RWPE2 (cell line): ENCODE measurements around the gene NUF2.

ENCODE experiments used
- ATAC-seq: fragments of 200-7000 bp; cut with Tn5 transposase; 3 replicates; pipeline ENCODE4 v1.9.1; 2021; ENCODE audit warnings: low read depth
- DNase-seq: peaks from one replicate; pipeline ENCODE4 v3.0.0-alpha.2; 2020; ENCODE audit warnings: low spot score
- H3K27ac ChIP-seq: fragments of 450-650 bp; 2 replicates; pipeline ENCODE4 v1.5.1; 2017; ENCODE audit warnings: mild to moderate bottlenecking; ENCODE audit not compliant: poor library complexity, severe bottlenecking
- H3K27me3 ChIP-seq: fragments of 250-450 bp; sonication (Bioruptor Pico); 2 replicates; pipeline ENCODE4 v1.5.1; 2021; ENCODE audit warnings: mild to moderate bottlenecking, moderate library complexity; ENCODE audit not compliant: insufficient read depth, poor library complexity, severe bottlenecking
- H3K36me3 ChIP-seq: fragments of 250-450 bp; sonication (Bioruptor Pico); 2 replicates; pipeline ENCODE4 v1.5.1; 2020; ENCODE audit warnings: low read depth, mild to moderate bottlenecking, moderate library complexity
- H3K4me1 ChIP-seq: fragments of 250-450 bp; sonication (Bioruptor Pico); 2 replicates; pipeline ENCODE4 v1.5.1; 2021; ENCODE audit warnings: mild to moderate bottlenecking, moderate library complexity; ENCODE audit not compliant: insufficient read depth, poor library complexity, severe bottlenecking
- H3K4me3 ChIP-seq: fragments of 250-450 bp; sonication (Bioruptor Pico); 2 replicates; pipeline ENCODE4 v1.5.1; 2021; ENCODE audit warnings: mild to moderate bottlenecking, moderate library complexity; ENCODE audit not compliant: severe bottlenecking
- H3K9me3 ChIP-seq: fragments of 250-450 bp; sonication (Bioruptor Pico); 2 replicates; pipeline ENCODE4 v1.5.1; 2021; ENCODE audit warnings: mild to moderate bottlenecking, moderate library complexity; ENCODE audit not compliant: severe bottlenecking
- TF ChIP-seq, protein P1 (sequence below): fragments of 450-650 bp; IDR thresholded peaks from one replicate; pipeline ENCODE4 v1.5.1; 2017; ENCODE audit warnings: mild to moderate bottlenecking, moderate library complexity; ENCODE audit not compliant: poor library complexity, severe bottlenecking

Gene NUF2

DNA sequence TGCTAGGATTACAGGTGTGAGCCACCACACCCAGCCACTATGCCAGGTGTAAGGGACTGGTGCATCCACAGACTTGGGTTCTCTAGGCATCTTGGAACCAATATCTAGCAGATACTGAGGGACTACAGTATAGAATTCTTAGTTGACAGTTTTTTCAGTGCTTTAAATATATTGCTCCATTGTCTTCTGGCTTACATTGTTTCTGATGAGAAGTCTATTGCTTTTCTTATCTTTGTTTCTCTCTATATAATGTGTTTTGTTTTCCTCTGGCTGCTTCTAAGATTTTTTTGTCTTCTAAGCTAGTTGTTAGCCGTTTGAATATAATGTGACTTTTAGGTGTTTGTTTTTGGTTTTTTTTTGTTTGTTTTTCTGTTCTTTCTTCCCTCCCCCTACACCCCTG lies 13.5 kb downstream of the NUF2 start:
- no peak for DNase-seq
- TF ChIP-seq, protein P1, sequence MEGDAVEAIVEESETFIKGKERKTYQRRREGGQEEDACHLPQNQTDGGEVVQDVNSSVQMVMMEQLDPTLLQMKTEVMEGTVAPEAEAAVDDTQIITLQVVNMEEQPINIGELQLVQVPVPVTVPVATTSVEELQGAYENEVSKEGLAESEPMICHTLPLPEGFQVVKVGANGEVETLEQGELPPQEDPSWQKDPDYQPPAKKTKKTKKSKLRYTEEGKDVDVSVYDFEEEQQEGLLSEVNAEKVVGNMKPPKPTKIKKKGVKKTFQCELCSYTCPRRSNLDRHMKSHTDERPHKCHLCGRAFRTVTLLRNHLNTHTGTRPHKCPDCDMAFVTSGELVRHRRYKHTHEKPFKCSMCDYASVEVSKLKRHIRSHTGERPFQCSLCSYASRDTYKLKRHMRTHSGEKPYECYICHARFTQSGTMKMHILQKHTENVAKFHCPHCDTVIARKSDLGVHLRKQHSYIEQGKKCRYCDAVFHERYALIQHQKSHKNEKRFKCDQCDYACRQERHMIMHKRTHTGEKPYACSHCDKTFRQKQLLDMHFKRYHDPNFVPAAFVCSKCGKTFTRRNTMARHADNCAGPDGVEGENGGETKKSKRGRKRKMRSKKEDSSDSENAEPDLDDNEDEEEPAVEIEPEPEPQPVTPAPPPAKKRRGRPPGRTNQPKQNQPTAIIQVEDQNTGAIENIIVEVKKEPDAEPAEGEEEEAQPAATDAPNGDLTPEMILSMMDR: no peak

DNA sequence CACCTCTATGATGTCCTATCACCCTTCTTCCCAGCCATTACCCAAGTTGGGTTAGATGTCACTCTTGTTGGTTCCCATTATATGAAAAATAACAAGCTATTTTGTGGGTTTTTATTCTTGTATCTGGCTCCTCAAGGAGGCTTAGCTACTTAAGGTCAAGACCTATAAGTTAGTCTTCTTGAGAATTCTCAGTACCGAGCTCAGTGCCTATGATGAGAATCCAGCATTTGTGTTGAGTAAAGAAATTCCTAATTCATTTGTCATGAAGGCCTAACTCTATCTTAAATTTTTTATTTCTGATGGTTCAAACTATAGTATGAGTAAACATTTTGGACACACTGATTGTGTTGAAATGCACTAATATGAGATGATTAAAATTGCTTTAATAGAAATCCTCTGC lies 15.9 kb downstream of the NUF2 start:
- DNase-seq: no peak
- no peaks in the 10 kb centered on the region for H3K9me3 ChIP-seq
- no peaks in the 10 kb centered on the region for H3K4me1 ChIP-seq
- no peak overlapping the region for H3K27ac ChIP-seq
- H3K36me3 ChIP-seq: peaks cover 88% of the 10 kb centered on the region
- no peaks in the 10 kb centered on the region for H3K27me3 ChIP-seq
- no peak for ATAC-seq
- TF ChIP-seq, protein P1: no peak
- H3K4me3 ChIP-seq: no peak overlapping the region

More for the DNA sequence above, 13.5 kb downstream of the NUF2 start:
- H3K36me3 ChIP-seq: peaks cover 77% of the 10 kb centered on the region
- H3K27ac ChIP-seq: no peak overlapping the region
- H3K9me3 ChIP-seq: no peaks in the 10 kb centered on the region
- no peak for ATAC-seq
- no peaks in the 10 kb centered on the region for H3K4me1 ChIP-seq
- H3K27me3 ChIP-seq: no peaks in the 10 kb centered on the region
- no peak overlapping the region for H3K4me3 ChIP-seq

DNA sequence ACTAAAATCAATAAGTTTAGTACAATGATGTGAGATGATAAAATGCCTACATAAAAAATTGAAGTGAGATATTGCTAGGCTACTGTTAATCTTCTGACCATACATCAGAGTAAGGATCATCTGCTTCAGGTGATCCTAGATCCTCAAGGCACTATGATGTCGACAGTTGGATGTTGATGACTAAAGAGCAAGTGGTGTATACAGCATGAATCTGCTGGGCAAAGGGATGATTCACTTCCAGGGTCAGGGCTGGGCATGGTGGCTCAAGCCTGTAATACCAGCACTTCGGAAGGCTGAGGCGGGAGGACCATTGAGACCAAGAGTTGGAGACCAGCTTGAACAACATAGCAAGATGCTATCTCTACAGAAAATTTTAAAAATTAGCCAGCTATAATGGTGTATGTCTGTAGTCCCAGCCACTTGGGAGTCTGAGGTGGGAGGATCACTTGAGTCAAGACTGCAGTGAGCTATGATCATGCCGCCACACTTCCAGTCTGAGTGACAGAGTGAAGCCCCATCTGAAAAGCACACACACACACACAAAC lies 24.6 kb downstream of the NUF2 start:
- Histone ChIP-seq H3K4me3 (no peak overlapping the region), H3K36me3 (peaks cover 73% of the 10 kb centered on the region), H3K27ac (no peak overlapping the region), H3K27me3 (no peaks in the 10 kb centered on the region), H3K4me1 (no peaks in the 10 kb centered on the region), H3K9me3 (no peaks in the 10 kb centered on the region)
- ATAC-seq (no peak), DNase-seq (no peak)
- TF ChIP-seq, protein P1: no peak

DNA sequence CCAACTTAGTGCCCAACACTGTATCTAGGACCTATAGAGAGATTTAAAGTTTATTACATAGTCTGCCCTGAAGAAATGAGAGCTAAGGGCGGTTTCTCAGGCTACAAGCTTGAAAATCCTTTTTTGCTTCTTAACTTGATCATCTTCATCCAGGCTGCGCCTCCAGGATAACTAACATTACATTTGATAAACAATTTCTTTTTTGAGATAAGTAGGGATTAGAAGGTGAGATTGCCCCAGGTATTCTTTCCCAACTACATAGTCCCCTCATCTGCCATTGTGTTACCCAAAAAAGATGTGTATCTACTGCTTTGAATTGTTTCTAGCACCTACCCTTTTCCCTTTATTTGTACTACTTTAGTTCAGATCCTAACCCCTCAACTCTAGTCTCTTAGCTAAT lies 25.4 kb downstream of the NUF2 start:
- Histone ChIP-seq H3K27me3 (no peaks in the 10 kb centered on the region), H3K9me3 (no peaks in the 10 kb centered on the region), H3K27ac (no peak overlapping the region), H3K4me3 (no peak overlapping the region), H3K4me1 (no peaks in the 10 kb centered on the region), H3K36me3 (peaks cover 73% of the 10 kb centered on the region)
- ATAC-seq: no peak
- DNase-seq: no peak
- TF ChIP-seq, protein P1: no peak

DNA sequence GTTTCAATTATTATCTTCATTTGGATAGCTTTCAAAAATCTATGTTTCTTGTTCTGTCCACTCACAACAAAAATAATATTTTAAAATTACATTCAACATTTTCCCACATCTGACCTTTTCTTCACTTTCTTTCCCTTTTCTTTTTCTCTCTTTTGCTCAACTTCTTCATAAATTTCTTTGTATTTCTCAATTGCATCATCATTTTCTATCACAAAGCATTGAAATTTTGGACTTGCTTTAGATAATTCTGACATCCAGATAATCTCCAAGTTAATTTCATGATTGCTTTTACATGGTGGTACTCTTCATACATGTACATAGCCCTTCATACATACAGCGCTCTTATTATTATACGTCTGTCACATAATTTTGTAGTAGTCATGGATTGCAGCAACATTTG lies 30.2 kb downstream of the NUF2 start:
- no peaks in the 10 kb centered on the region for H3K27me3 ChIP-seq
- no peak for ATAC-seq
- no peaks in the 10 kb centered on the region for H3K4me1 ChIP-seq
- H3K9me3 ChIP-seq: no peaks in the 10 kb centered on the region
- TF ChIP-seq, protein P1: no peak
- H3K27ac ChIP-seq: no peak overlapping the region
- no peak overlapping the region for H3K4me3 ChIP-seq
- no peak for DNase-seq
- H3K36me3 ChIP-seq: peaks cover 63% of the 10 kb centered on the region
